SK-N-DZ (cell line): ENCODE data around the gene CSMD2.
A peak's percentile ranks its signal among the peaks of the same experiment; 100 is the strongest.

Experiments used
- DNase-seq: peaks from one replicate; pipeline ENCODE4 v3.0.0-alpha.2; 2015; ENCODE audit warnings: low spot score

CSMD2 gene

GRCh38 chr1:33653226-33653625 lies 511.8 kb downstream of the CSMD2 start:
- DNase-seq: no peak

- no peak for DNase-seq
Observed at GRCh38 chr1:33650708-33651107, 514.3 kb downstream of the CSMD2 start.

- DNase-seq: no peak
Observed at GRCh38 chr1:33649759-33650158, 515.3 kb downstream of the CSMD2 start.

- no peak for DNase-seq
Observed at GRCh38 chr1:33643216-33643615, 521.8 kb downstream of the CSMD2 start.

- no peak for DNase-seq
Observed at GRCh38 chr1:33641104-33641830, 523.8 kb downstream of the CSMD2 start.

DNA sequence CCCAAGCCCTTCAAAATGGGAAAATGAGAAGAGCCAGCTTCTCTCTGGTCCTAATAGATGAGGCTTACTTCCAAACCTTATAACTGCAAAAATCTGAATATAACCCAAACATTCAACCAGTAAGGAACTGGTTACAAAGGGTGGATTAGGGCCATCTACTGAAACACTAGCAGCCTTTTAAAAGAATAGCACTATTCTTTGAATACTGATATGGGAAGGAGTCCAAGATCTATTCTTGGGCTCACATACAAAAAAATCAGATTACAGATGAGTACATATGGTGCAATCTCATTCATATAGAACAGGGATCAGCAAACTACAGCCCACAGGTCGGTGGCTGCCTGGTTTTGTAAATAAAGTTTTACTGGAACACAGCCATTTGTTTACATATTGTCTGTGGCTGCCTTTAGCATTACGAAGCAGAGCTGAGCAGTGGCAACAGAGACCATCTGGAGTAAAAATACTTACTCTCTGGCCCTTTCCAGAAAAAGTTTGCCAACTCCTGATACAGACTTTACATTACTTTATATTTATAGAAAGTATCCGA lies 524.8 kb downstream of the CSMD2 start:
- DNase-seq: no peak

DNA sequence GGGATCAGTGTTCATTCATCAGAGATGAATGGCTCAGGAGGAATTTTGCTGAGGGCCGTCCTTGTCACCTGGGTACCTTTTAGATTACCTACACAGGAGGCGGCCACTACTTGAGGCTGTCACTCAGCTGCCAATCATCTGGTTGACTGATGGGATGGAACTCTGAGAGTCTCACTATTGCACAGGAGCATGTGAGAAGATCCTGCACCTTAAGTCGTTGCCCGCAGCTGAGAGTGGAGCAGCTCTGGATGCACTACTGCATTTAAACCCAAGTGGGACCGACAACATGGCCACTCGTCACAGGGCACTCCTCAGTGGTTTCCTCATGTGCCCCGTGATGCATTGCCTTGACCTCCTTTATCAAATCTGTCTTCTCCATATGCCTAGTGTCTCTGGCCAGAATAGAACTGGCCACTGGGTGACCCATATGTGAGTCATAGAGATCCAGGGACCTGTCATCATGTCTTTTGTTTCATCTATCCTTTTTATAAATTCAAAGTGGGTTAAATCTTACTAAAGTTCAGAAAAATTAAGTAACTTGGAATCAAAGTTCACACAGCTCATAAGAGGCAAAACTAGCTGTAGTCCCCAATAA lies 527.1 kb downstream of the CSMD2 start:
- DNase-seq: no peak

- no peak for DNase-seq
Observed at GRCh38 chr1:33636209-33636608, 528.8 kb downstream of the CSMD2 start.

DNA sequence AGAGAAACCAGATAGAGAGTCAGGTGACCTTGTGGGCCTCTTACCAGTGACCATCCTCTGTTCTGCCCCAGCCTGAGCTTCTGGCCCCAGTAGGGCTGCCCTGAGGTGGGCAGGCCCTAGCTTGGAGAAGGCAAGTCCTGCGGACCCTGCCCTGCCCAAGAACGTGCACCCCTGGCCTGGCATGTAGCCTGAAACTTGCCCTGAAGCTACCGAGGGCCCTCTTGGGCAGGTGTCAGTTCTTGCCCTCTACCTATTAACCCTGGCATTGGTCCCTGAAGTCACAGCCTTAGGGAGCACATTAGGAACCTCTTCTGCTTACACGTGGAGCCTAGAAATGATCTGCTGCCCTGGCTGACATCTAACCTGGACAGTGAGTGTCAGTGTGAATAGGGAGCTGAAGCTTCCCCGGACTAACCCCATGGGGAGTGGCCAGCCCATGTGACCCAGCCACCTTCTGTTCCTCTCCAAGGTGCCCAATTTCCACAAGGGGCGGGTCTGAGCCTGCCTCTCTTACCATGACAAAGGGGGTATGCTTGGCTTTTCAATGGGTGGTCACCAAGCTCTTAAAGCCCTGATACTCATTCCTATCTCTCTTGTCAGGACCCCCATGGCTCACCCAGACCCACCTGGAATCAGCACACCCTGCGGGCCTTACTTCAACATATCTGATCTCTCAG lies 529.6 kb downstream of the CSMD2 start:
- DNase-seq: no peak

DNA sequence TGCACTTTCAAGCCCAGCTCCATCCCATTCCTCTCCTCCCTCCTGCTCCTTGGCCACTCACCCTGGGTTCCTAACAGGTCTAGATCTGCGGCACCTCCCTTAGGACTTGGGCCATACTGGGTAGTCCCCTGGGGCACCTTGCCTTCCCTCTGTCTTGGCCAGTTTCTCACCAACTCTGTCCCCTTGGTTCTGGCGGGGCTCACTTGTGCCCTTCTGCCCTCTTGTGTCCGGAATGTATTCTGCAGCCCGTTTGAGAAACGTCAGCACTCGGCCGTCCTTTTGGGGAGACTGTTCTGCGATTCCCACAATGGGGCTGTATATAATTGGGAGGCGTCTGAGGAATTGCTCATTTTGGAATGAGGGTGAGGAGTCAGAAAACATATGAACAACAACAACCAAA lies 530.2 kb downstream of the CSMD2 start:
- DNase-seq: peak; percentile 8

DNA sequence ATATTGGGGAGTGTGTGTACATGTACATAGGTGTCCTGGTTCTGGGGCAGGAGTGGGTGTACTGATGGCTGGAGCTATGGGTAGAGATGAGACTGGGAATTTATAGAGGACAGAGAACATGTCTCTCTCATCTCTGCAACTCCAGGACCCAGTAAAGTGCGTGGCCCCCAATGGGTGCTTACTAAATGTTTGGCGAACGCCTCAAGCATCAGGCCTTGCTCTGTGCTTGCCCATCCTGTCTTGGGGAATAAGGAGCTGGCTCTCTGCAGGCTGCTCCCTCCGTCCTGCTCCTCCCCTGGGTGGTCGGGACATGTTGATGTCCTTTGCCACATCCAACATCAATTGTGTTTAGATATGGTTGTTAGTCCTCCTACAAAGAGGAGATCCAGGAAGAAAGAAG lies 530.9 kb downstream of the CSMD2 start:
- no peak for DNase-seq

DNA sequence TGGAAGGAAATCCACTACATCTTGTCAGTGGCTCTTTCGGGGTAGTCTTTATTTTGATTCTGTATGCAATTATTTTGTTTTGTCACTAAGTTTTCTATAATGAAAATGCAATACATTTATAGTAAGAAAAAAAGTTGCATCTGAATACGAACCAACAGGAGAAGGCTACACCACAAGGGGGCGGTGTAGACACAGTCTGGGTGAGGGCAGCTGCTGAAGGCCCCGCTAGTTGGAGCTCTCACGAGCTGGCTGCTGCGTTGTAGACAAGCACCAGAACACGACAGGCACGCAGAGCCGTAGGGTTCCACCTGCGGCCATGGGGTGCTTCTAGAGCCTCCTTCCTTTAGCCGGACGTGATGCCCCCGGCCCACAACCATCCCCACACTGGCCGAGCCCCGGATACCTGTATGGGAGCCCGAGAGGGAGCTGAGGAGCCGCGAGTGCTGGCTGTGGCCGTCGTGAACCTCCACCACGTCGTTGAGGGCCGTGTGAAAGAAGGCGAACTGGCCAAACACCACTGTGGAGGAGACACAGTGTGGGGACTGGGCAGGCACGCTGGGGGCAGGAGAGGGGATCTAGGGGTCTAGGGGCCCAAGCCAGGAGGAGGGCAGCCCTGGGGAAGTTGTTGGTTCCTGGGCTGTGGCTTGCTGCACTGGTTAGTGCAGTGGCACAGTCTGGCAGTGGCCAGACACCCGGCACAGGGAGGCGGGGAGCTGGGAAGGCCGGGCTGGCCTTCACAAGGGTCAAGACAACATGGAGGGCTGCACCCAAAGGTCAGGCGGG lies 531.8 kb downstream of the CSMD2 start:
- DNase-seq: peak; percentile 78

GRCh38 chr1:33630686-33631085 lies 534.3 kb downstream of the CSMD2 start:
- DNase-seq: no peak

- no peak for DNase-seq
Observed at GRCh38 chr1:33626801-33627200, 538.2 kb downstream of the CSMD2 start.

- DNase-seq: no peak
Observed at GRCh38 chr1:33624991-33625870, 539.8 kb downstream of the CSMD2 start.

DNA sequence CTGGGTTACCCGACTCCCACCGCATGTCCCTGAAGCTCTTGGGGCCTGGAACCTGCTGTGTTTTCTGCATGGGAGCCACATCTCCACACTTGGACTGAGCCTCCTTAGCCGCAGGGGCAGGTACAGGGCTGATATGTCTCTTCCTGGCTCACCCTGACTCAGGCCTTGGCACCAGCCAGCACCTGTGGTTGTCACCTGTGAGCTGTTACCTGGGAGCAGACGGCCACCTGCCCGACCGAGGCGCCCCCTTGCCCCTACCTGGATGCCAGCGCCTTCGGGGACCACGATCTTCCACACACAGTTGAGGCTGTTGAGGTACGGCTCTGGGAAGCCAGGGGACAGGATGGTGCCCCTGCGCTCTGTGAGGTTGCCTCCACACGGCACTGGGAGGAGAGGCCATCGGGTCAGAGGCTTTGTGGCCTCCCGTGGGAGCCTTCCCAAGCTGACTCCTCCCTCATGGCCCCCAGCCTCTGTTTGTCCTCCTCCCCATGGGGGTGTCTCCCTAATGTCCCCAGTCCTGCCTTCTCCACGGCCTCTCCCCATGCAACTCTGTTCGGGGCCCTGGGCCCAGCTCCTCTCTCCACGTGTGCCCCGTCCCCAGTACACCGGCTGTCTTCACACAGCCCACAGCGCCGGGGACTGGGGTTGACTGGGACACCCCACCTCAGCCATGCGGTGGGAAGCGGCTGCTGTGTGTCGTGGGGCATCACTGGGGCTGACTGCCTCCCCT lies 540.6 kb downstream of the CSMD2 start:
- no peak for DNase-seq

DNA sequence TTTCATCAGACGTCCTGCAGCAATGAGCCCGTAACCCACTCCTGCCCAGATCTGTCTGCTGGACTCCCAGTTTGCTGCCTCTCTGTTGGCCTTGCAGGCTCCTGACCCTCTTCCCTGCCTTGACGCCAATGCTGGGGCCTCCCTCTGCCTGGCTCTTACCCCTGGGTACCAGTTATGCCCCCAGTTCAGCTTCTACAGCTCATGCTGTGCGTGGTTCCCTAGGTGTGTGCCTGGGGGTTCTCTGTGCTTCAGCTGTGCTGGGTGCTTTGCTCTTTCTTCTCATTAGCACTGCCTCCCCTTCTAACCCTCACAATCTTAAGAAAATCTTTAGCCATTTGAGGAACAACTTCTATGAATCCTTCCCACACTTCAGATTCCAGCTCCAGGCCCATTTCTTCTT lies 541.2 kb downstream of the CSMD2 start:
- DNase-seq: no peak

- DNase-seq: no peak
Observed at GRCh38 chr1:33622757-33623156, 542.3 kb downstream of the CSMD2 start.

GRCh38 chr1:33618636-33619035 lies 546.4 kb downstream of the CSMD2 start:
- no peak for DNase-seq

GRCh38 chr1:33617451-33617850 lies 547.6 kb downstream of the CSMD2 start:
- DNase-seq: no peak
